ENCODE measurements around the gene PPP1R17. TPM values are rescaled to one million over a fixed set of nuclear protein-coding genes. Genes with fewer than 3 reads are reported as not detected.

Gene PPP1R17
- total and polyA plus RNA-seq, 2 donors (not counting 3 experiments of a cell fraction or from before 2014, with no cell fraction given), result not detected

GRCh38 chr7:31647511-31647910 is 39.5 kb upstream of the PPP1R17 start:
- Histone ChIP-seq H3K9ac (replicated peaks; ENCODE audit: extremely low read depth, insufficient read depth, low read length) (no peak overlapping the region), H3K9me3 (replicated peaks; ENCODE audit: control insufficient read depth, insufficient read depth, low read length) (no peaks in the 10 kb centered on the region), H3K9me1 (replicated peaks; ENCODE audit: control insufficient read depth, extremely low read depth, insufficient read depth, low read length) (no peaks in the 10 kb centered on the region), H3K36me3 (ENCODE audit: control insufficient read depth in 2 of 2, extremely low read depth in 1 of 2, insufficient read depth in 2 of 2, low read length in 2 of 2) (no peaks in the 10 kb centered on the region), H3K27ac (ENCODE audit: insufficient read depth, low read depth, low read length) (no peak overlapping the region), H2AFZ (ENCODE audit: low read depth, low read length) (no peak overlapping the region), H4K20me1 (replicated peaks; ENCODE audit: control insufficient read depth, extremely low read depth, insufficient read depth, low read length) (no peaks in the 10 kb centered on the region), H3K4me2 (ENCODE audit: insufficient read depth, low read length) (no peak overlapping the region), H3K4me1 (ENCODE audit: control insufficient read depth, extremely low read depth, insufficient read depth, low read length) (no peaks in the 10 kb centered on the region), H3K4me3 (replicated peaks in 1 of 3; ENCODE audit: insufficient read depth in 1 of 3, low read depth in 1 of 3, low read length in 3 of 3) (no peak overlapping the region), H3K27me3 (ENCODE audit: control insufficient read depth in 2 of 2, insufficient read depth in 2 of 2, low read length in 2 of 2) (no peaks in the 10 kb centered on the region), H3K79me2 (ENCODE audit: control insufficient read depth, insufficient read depth, low read length) (no peaks in the 10 kb centered on the region)
- dilution Hi-C loops (cut with MboI; ENCODE audit: extremely low pct_ligation_motif_present, low sequenced_read_pairs), result no loop called here
- no peak for FAIRE-seq
- BruUV-seq (replicated peaks), result no TSS peak
- no peak for TF ChIP-seq CTCF (IDR thresholded peaks at IDR 0.05; ENCODE audit: extremely low read depth in 1 of 2, insufficient read depth in 1 of 2, low read depth in 1 of 2, low read length in 2 of 2)
- no peak for TF ChIP-seq MAX (IDR thresholded peaks at IDR 0.05; ENCODE audit: insufficient read depth, insufficient read length)
- ChIA-PET POLR2A (no interaction called here), CTCF (interaction anchor here (0.8 kb wide), 1 partner anchor 513 kb away, joined by 4 read pairs; no protein-coding TSS in a partner anchor)
- intact Hi-C loops (cut with micrococcal nuclease), result loop anchor here (5.0 kb wide), 1 partner anchor 50 kb away; no protein-coding TSS in a partner anchor
- no peak for DNase-seq (ENCODE audit: low read depth, low spot score)

- Histone ChIP-seq H3K27me3 (ENCODE audit: control insufficient read depth in 2 of 2, insufficient read depth in 2 of 2, low read length in 2 of 2) (no peaks in the 10 kb centered on the region), H3K9me3 (replicated peaks; ENCODE audit: control insufficient read depth, insufficient read depth, low read length) (no peaks in the 10 kb centered on the region), H2AFZ (ENCODE audit: low read depth, low read length) (no peak overlapping the region), H3K79me2 (ENCODE audit: control insufficient read depth, insufficient read depth, low read length) (no peaks in the 10 kb centered on the region), H3K4me3 (replicated peaks in 1 of 3; ENCODE audit: insufficient read depth in 1 of 3, low read depth in 1 of 3, low read length in 3 of 3) (no peak overlapping the region), H3K9me1 (replicated peaks; ENCODE audit: control insufficient read depth, extremely low read depth, insufficient read depth, low read length) (no peaks in the 10 kb centered on the region), H4K20me1 (replicated peaks; ENCODE audit: control insufficient read depth, extremely low read depth, insufficient read depth, low read length) (no peaks in the 10 kb centered on the region), H3K4me1 (ENCODE audit: control insufficient read depth, extremely low read depth, insufficient read depth, low read length) (no peaks in the 10 kb centered on the region), H3K27ac (ENCODE audit: insufficient read depth, low read depth, low read length) (no peak overlapping the region), H3K9ac (replicated peaks; ENCODE audit: extremely low read depth, insufficient read depth, low read length) (no peak overlapping the region), H3K4me2 (ENCODE audit: insufficient read depth, low read length) (no peak overlapping the region), H3K36me3 (ENCODE audit: control insufficient read depth in 2 of 2, extremely low read depth in 1 of 2, insufficient read depth in 2 of 2, low read length in 2 of 2) (no peaks in the 10 kb centered on the region)
- POLR2A ChIA-PET, result no interaction called here
- intact Hi-C loops (cut with micrococcal nuclease) (loop anchor here (1.0 to 5.0 kb wide), 2 partner anchors 49 to 88 kb away; no protein-coding TSS in a partner anchor), dilution Hi-C loops (cut with MboI; ENCODE audit: extremely low pct_ligation_motif_present, low sequenced_read_pairs) (no loop called here)
- FAIRE-seq (no peak), DNase-seq (ENCODE audit: low read depth, low spot score) (no peak)
- TF ChIP-seq POLR2AphosphoS5 (IDR thresholded peaks at IDR 0.05; ENCODE audit: insufficient read depth, low read depth, low read length) (no peak), CTCF (IDR thresholded peaks at IDR 0.05; ENCODE audit: extremely low read depth in 1 of 2, insufficient read depth in 1 of 2, low read depth in 1 of 2, low read length in 2 of 2) (peak in 1 of 2 donors; percentile 13)
- CTCF ChIA-PET, result interaction anchor here (0.7 to 1.7 kb wide), 6 partner anchors 14 to 557 kb away, joined by 3 to 9 read pairs (median 4); no protein-coding TSS in a partner anchor
- BruUV-seq (replicated peaks), result no TSS peak
Measured at GRCh38 chr7:31648288-31648687, 38.7 kb upstream of the PPP1R17 start.
